ENCODE measurements around the gene FOXP1.
A peak's percentile ranks its signal among the peaks of the same experiment; 100 is the strongest.
"Not testable (repeated sequence)": the region's sequence is repeated elsewhere in the genome, so short reads cannot be mapped to it uniquely, and the experiment has no call there.

Gene FOXP1

DNA sequence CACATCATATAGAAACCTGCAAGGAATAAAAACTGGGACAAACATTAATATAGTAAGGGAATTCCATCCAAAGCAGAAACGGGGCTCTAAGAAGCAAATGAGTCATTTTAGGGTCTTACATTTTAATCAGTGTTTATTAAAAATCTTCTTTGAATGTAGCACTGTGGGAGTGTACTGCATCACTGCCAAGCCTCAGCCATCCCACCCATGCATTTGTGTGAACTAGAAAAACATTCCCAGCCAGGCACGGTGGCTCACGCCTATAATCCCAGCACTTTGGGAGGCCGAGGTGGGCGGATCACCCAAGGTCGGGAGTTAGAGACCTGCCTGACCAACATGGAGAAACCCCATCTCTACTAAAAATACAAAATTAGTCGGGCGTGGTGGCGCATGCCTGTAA lies 57.1 kb downstream of the FOXP1 start:
- DNase-seq: not testable (repeated sequence)

- peak; percentile 58 for DNase-seq
Measured at GRCh38 chr3:71525391-71525790, 58.1 kb downstream of the FOXP1 start.

DNA sequence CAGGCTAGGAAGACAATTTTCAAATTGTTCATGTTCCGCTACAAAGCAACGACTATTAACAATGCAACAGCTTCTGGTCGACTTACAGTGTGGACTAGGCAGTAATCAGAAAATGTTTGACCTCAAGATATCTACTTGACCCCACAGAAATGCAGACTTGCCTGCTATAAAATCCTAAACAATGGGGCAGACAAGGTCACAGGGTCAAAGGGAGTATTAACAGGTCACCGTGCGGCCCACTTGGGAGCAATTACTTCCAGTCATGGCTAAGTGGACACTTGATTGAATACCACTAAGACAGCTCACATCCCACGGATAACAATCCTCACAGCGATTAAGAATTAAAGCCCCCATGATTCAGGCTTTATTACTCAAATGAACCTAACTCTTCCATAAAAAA lies 58.9 kb downstream of the FOXP1 start:
- no peak for DNase-seq

- DNase-seq: no peak
Measured at GRCh38 chr3:71523628-71524027, 59.9 kb downstream of the FOXP1 start.

GRCh38 chr3:71521940-71522876 lies 61.3 kb downstream of the FOXP1 start:
- DNase-seq: no peak

GRCh38 chr3:71521021-71521352 lies 62.5 kb downstream of the FOXP1 start:
- no peak for DNase-seq

DNA sequence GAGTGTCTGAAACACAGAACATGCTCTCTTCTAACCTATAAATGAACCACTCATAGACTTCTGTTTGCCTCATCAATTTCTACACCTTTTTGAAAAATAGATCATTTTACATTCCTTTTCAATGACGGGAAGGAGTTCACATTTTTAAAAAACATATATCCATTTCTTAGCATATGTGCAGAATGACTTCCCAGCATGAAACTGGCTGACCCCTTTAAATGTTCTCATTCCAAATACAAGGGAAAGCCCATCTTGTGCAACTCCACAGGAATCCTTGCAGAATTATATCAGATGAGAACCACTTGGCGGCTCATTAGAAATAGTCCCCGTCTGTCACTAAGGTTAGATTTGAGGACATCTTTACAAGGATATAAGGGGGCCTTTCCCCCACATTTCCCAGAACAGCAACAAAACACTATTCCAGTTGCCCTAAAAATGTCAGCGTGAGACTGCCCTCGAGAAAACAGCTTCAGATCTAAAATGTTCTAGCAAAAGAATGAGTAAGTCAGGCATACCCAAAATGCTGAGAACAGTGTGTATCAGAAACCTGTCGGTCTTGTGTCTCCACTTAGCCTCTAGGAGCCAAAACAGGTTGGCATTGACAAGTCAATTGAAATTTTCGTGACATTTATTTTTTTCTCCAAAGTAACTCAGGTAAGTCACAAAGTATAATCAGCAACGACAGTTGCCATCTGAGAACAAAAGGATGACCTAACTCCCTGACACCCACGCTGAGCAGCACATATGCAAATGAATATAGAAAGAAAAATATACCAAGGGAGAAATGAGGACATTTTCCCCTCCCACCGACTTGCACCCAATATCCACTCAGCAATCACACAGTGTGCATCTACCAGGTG lies 63.1 kb downstream of the FOXP1 start:
- DNase-seq: no peak

GRCh38 chr3:71518089-71518488 lies 65.4 kb downstream of the FOXP1 start:
- DNase-seq: no peak

GRCh38 chr3:71517271-71517791 lies 66.2 kb downstream of the FOXP1 start:
- DNase-seq: no peak

DNA sequence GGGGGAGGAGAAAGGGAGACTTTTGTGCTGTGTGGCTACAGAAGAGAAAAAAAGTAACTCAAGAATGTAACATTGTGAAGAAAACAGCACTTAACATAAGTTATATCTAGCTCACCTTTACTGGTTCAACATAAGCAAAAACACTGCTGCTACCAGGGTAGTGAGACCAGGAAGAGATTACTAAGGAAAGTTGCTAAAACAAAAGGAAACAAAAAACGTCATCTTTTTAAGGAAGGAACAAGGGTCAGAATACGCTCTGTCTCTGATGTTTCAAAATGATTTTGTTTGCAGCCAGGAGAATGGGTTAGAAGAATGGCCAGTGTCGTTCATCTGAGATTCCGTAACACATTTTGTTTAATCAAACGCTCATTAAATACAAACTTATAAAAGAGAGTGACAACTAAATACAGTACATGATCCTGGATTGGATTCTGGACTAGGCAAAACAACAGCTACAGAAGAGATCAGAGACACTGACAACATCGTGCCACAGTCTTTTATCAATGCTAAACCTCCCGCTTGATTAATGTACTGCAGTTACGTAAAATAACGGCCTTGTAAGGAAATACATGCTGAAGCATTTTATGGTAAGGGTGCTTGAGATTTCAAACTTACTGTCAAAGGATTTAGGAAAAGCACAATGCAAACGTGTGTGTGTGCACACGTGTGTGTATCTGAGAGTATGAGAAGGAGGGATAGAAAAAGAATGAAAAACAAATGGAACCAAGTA lies 67.7 kb downstream of the FOXP1 start:
- peak; percentile 48 for DNase-seq

DNA sequence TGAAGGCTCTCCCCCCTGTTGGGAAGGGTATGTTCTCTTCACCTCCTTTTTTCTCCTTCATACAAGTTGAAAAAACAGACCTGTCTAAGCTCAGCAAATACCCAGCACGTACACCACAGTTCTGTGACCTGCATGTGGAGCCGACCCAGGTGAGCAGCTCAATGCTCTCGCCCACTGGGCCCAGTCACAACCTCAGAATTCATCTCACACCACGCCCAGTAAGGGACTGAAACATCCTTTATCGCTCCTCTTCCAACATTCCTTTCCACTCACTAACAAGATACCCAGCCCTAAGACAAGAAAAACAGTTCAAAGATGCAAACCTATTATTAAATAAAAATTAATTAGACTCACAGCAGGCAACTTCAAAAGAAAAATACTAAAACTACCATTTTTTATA lies 68.9 kb downstream of the FOXP1 start:
- no peak for DNase-seq

DNA sequence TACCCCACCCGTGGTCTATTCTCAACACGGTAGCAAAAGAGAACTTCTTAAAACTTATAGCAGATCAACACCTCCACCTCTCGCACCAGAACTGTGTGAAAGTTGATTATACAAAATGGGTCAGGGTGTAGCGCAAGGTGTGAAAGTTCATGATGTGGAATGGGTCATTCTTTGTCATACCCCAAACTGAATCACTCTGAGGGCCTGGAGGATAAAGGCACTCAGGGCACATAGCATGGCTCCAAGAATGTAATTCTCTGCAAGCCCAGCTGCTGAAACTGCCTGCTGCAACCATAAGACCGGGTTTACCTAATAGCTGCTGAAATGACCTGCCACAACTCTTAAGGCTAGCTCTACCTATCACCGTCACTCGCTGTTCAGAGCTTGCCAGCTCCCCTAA lies 70.0 kb downstream of the FOXP1 start:
- DNase-seq: no peak

GRCh38 chr3:71513081-71513480 lies 70.4 kb downstream of the FOXP1 start:
- DNase-seq: no peak

- no peak for DNase-seq
Measured at GRCh38 chr3:71512544-71512943, 71.0 kb downstream of the FOXP1 start.

DNA sequence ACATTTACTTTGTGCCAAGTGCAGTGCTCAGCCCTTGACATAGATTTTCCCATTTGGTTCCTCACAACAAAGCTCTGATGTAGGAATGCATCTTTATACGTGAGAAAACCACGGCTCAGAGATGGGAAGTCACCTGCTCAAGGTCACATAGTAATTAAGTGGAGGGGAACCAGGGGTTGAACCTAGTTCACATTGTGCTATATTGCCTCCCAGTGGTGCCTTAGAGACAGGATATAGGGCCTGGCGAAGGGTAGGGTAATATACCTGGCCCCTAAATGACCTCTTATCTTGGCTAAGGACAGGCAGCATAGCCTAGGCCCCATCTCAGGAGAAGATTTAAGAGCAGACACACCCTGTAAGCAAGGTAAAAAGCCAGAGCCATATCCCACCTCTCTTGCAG lies 71.5 kb downstream of the FOXP1 start:
- no peak for DNase-seq

DNA sequence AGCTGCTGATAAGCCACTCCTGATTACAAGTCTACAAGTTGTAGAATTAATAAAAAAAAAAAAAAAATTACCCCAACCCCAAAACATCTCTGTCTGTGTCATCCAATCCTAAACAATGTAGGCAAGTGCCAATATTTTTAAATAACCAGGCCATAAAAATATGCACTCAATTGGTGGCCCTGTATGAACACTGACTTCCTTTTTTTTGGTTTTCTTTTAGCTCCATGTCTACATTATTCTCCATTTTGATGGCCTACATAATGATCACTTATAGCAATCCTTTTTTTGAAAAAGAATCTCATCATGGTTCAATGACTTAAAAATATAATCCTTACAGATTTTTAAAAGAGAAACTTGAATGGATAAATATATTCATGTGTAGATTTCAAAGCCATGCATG lies 72.1 kb downstream of the FOXP1 start:
- no peak for DNase-seq

DNA sequence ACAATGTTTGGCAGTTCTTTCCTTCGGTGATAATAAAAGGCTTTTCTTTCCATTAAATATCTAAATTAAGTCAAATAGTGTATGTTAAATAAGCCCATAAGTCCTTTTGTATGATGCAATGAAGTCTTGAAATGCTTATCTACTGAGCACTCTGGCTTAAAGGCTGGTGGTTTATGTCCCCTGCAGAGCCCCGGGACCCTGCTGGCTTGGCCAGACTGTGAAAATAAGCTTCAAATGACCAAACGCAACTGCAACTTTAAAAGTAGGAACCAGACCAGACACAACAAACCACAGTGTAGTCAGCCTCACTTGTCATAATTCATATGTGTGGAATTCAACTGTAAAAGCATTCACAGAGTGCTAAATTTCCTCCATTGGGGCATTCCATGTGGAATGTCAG lies 72.5 kb downstream of the FOXP1 start:
- no peak for DNase-seq

- DNase-seq: no peak
Measured at GRCh38 chr3:71510510-71510909, 73.0 kb downstream of the FOXP1 start.

- no peak for DNase-seq
Measured at GRCh38 chr3:71509066-71509465, 74.5 kb downstream of the FOXP1 start.

DNA sequence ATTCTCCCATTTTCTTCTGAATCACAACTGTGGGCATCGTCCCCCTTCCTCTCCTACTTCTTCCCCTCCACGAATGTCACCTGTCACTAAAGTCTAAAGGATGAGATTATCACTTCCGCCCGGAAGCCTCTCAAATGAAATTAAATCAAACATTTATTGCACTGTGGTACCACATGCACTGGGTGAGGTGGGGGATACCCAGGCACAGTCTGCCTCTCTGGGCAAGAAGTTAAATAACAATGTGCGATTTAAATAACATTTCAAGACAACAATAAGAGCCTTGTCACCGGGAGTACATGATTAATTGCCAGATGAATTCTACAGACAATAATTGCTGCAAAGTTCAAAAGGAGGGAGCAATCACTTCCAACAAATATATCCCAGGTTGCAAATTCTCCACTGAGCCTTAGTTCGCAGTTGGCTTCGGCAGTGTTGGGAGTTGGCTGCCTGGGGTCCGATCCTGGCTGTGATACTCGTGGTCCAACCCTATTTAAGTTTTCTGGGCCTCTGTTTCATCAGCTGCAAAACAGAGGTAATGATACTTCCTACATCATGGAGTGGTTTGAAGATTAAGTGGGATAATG lies 77.7 kb downstream of the FOXP1 start:
- no peak for DNase-seq

GRCh38 chr3:71504250-71505036 lies 79.1 kb downstream of the FOXP1 start:
- DNase-seq: no peak

Measured in GF-D8 (cell line).